HTR-8/SVneo (cell line): ENCODE measurements around the gene SPAG6.
"Not testable (repeated sequence)": the region's sequence is repeated elsewhere in the genome, so short reads cannot be mapped to it uniquely, and the experiment has no call there.

Experiments
- DNase-seq: peaks from one replicate; pipeline ENCODE4 v3.0.0; 2011; ENCODE audit warnings: low spot score, mixed read lengths; ENCODE audit not compliant: insufficient read length
- FAIRE-seq: peaks from 2 replicates; lab custom pipeline; 2011; peaks lifted over from hg19 to GRCh38; lab: Jason Lieb, UNC

The SPAG6 gene

DNA sequence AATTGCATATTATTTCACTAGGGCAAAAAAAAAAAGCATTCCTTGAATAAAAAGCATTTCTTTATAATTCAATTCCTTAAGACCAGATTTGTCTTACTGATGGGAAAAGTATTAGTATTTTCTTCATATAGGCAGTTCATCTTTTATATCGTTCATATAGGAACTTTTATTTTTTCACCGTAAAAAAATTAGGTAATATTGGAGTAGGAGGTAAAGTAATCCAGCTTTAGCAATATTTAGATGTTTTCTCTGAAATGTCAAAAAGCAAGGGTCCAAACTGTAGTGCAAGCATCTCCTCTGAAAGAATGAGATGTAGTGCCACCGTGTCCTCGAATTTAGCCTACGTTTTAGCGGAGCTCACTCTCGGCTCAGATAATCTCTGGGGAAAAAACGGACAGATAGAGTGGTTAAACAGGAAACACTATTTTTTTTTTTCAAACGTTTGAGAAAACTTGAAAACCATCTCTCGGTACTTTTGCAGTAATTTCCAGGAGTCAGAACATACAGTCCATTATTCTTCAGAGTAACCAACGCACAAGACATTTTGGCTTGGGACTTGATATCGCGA, 5.5 kb upstream of the SPAG6 start:
- DNase-seq (no peak), FAIRE-seq (no peak)

DNA sequence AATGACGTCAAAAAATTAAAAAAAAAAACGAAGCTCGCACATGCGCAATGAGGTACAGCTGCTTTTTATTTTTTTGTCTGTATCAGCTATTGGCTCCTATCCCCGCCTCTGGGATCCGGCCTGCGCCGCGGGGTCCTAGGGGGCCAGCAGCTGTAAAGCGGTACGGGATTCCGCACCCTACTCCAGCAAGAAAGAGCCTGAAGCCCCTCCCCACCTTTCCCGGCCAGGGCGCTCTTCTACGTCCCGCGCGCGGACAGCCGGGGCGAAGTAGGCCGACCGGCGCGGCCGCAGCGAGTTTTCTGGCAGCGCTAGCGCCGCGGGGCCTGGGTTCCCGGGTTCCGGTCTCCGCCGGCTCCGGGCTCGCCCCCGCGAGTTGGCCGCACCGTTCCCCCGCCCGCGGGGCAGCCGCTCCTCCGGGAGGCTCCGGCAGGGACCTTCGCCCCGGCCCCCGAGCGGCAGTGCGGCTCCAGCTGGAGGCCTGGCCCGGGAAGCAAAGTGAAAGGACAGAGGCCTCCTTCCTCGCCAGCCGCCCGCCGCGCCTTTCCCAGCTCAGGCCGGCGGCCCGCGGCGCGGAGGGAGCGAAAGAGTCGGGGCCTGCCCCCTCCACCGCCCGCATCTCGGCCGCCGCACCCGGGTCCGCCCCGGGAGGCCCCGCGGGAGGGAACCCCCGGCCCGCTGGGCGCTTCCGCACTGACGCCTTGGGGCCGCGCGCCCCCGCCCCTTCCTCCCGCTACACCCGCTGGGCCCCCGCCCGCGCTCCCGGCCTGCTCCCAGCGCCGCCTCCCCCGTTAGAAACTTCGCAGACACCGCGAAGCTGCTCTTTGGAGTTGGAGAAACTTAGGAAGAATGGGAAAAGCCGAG, 4.7 kb upstream of the SPAG6 start:
- DNase-seq = peak; percentile 64
- FAIRE-seq = no peak

DNA sequence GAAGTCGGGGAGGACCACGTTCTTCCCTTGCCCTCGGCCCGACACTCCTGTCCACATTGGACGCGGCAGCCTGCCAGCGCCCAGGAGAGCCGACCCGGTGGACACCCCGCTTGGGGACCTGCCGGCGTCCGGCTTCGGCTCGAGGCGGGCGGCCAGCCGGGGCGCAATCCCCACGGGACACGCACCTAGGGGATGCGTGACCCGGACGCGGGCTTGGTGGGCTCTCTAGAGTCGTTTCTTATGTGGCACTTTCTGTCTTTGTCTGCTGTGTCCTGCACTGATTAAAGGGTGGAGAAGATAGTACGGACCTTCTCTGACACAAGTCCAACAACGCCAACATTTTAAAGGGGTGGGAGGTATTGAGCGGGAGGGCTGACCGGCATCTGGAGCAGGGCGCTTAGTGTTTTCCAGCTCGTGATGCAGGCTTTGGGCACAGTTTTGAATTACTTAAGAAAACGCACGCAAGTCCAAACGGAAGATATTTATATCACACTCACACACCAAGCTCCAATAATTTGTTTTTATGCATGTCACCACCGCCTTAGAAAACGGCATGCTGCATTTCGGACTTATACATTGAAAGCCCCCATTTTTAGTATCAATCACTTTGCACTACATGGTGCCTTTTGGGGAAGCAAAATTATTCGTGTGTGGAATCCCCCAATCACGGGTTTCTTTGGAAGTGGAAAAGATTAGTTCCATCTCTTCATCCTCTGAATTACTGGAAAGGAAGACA, 3.9 kb upstream of the SPAG6 start:
- FAIRE-seq (no peak), DNase-seq (no peak)

DNA sequence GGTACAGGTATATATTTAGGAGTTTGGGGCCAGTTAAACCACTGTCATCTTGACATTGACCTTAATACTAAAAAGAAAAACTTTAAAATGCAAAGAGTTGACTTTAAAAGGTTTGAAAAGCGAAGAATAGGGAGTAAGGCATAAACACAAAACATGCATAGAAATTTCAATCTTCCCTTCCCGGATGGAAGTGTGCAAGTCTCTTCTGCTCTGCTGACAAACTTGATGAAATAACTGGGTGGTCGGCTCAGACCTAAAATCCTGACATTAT, 3.4 kb upstream of the SPAG6 start:
- DNase-seq (no peak), FAIRE-seq (no peak)

DNA sequence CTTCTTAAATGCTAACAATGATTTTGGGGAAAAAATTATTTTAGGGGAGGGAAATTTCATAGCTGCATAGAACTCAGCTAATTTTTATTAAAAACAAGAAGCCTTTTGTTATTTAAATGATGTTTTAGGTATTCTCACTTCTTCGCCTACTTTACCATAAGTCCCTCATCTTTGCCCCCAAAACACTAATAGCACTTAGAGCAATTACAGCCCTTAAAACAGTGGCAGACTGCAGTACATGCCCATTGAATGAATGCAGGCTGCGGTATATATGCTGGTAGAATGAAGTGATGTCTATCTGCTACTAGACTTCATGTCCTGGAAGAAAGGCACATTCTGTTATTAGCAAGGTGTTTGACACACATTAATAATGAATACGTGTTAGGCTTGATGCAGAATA, 2.9 kb upstream of the SPAG6 start:
- no peak for DNase-seq
- no peak for FAIRE-seq

DNA sequence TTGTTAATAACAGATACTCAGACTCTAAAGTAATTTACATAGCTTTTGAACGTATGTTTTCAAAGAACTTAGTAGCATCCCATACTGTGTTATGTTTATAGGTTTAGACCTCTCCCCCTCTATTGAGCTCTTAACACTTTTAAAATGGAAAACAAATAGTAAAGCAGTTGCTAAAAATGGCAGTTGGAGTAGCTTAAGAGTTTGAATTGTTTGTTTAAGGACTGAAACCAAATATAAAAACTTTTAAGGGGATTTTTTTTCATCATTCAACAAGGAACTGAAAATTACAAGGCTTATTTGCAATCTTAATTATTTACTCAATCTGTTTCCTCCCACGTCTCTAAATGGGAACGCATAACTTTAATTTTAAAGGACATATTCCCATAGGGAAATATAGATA, 1.6 kb upstream of the SPAG6 start:
- FAIRE-seq (no peak), DNase-seq (no peak)

DNA sequence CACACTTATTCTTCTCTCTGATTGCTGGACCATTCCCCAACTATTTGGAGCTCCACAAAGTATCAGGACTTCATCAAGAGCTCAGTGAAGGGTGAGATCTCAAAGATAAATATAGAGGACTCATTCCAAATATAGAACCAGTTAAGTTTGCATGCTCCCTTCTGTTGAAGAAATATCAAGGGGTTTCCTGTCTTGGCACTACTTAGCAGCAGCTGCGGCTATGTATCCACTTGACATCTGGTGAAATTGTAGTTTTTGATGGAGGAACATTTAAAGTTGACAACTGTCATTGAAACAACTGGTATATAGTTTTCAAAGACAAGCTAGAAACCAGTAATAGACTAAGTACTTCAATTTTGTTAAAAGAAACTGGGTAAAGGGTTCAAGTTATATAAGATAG, 1.0 kb upstream of the SPAG6 start:
- no peak for FAIRE-seq
- DNase-seq = no peak

DNA sequence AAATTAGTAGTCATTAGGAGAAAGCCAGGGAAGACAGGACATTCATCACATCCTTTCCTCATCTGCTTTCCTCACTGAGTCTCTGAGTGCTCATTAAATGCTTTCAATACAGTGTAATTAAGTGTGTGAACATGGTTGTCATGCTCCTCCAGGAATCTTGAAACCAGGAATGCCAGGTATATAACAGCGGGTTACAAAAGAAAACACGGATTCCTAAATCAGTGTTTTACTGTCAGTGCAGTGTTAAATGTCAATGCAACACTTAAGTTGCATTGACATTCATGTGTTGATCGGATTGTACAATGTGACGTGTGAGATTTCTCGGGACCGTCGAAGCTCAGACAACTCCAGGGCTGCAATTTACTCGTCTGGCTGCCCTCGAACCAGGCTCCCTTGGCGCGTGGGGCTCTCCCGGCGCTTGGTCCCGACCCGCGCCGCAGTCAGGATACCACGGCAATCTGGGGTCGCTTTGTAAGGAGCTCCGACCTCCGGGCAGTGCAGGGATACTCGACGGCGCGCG, 455 bp upstream of the SPAG6 start:
- DNase-seq (no peak), FAIRE-seq (no peak)

DNA sequence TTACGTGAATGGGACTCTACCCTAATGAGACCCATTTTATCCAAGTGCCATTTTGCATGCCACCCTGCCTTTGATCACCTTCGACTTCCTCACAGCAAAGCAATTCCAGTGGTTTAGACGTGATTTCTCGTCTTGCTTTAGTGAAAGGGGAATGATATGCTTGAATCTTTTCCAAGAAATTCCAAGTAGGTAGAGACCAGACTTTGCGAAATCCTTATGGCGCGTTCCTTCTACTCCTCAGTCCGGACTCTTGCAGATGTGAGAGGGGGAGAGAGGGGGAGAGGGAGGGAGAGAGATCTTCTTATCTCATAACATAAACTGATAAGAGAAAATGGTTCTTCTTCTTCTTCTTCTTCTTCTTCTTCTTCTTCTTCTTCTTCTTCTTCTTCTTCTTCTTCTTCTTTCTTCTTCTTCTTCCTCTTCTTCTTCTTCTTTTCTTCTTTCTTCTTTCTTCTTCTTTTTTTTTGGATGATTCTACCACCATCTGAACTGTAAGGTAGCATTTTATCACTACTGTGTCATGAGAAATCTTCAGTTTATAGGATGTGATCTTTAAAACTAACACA, 883 bp downstream of the SPAG6 start:
- no peak for DNase-seq
- no peak for FAIRE-seq

DNA sequence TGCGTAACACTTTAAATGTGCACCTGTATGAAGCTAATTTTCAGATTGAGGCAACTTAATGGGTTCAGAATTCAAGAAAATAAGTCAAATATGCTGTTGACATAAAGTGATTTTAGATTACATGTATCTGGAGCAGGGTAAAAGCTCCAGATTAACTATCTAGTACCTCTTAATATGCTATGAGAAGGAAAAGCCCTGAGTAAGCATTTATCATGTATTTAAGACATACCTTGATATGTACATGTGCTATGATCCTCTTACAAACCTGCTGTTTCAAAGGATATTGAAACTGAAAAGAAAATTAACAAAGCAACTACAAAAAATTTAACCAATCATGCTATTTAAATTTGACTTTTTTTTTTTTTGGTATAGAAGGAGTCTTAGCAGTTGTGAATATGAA, 4.5 kb downstream of the SPAG6 start:
- no peak for FAIRE-seq

DNA sequence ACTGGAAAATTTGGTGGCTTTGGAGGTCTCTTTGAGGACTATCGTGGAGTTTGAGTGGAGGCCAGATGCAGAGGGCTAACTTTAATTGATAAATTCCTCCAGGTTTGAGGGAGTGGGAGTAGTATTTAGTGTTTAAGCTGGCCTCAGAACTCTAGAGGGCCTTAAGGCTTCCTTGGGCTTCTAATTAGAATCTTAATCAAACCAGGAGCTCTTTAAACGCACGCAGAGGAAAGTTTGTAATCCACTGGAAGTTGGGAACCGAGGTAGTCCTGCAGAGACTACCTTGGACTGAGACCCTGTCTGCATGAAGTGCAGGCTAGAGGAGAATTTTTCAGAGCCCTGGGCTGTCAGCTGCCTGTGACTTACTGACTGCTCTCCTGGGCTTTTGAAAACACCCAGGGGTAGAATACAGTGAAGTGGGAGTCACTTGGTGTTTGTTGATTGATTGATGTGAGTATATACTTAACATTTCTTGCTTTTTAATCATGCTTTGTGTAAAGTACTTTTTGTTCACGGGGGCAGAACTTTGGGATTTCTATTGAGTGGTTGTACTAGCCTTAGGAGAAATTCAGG, 5.9 kb downstream of the SPAG6 start:
- DNase-seq (no peak), FAIRE-seq (no peak)

More for the DNA sequence above, 4.5 kb downstream of the SPAG6 start:
- no peak for DNase-seq

DNA sequence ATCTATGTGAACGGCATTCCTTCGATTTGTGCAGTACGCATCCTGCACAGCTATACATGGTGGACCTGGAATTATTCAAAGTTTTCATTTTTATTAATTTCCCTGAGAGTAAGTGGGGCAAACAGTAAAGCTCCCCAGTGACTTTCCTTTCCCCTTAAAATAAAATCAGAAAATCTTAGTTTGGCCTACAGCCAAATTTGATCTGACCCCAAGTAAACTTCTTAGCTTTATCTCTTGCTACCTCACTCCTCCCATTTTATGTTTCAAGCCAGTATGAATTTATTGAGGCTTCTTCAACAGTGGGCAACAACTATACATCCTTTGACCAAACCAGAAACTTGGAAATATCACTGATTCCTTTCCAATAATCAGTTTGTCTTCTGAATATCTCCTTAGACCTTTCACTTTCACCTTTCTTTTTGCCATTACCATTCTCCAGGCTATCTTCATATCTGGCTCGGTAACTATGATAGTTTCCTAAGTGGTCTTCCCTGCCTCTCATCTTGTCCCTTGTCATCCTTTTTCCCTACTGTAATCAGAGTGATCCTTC, 11.1 kb downstream of the SPAG6 start:
- no peak for FAIRE-seq

DNA sequence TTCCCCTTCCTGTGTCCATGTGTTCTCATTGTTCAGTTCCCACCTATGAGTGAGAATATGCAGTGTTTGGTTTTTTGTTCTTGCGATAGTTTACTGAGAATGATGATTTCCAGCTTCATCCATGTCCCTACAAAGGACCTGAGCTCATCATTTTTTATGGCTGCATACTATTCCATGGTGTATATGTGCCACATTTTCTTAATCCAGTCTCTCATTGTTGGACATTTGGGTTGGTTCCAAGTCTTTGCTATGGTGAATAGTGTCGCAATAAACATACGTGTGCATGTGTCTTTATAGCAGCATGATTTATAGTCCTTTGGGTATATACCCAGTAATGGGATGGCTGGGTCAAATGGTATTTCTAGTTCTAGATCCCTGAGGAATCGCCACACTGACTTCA, 12.5 kb downstream of the SPAG6 start:
- DNase-seq, FAIRE-seq: not testable (repeated sequence)

More for the DNA sequence above, 11.1 kb downstream of the SPAG6 start:
- DNase-seq = no peak

DNA sequence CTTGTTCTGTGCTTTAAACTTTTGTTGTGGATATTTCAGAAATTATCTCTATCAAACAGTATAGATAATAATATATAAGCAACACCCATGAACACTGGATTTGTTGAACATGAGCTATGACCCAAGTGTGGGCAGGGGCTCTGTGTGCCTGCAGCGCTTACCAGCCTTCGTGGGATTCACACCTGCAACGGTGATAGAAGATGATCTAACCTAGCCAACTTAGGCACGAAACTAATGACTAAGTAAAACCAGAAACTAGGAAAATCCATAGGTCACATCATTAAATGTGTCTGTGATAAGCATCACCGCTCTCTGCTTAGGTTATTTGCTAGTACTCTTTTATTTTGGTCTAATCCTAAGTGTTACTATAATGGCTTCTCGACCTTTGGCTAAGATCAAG, 18.0 kb downstream of the SPAG6 start:
- FAIRE-seq (no peak), DNase-seq (no peak)

DNA sequence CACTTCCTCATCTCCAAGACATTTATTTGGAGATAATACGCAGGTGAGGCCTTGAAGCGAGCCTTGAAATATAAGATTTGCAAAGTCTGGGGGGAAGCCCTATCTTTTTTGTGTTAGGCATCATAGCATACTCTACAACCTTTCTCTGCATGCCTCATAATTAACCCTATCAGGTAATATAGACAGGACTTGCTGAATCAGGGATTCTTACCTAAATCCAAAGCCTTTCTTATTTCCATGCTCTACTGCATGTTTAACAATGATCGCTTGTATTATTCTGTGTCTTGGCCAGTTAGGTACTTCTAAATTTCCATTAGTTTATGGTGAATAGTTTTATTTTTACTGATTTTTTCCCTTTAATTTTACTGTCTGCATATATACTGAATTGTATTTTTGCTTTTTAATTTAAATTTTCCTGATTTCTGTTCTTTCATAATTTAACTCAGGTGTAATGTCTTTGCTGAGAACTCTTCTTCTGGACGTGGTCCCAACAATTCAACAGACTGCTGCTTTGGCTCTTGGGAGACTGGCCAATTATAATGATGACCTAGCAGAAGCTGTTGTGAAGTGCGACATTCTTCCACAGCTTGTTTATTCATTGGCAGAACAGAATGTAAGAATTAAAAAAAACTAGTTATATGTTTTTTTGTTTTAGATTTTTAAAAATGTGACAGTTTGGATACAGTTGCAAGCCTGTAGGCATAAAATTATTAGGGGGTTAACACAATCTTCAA, 19.3 kb downstream of the SPAG6 start:
- FAIRE-seq = no peak
- DNase-seq = no peak

DNA sequence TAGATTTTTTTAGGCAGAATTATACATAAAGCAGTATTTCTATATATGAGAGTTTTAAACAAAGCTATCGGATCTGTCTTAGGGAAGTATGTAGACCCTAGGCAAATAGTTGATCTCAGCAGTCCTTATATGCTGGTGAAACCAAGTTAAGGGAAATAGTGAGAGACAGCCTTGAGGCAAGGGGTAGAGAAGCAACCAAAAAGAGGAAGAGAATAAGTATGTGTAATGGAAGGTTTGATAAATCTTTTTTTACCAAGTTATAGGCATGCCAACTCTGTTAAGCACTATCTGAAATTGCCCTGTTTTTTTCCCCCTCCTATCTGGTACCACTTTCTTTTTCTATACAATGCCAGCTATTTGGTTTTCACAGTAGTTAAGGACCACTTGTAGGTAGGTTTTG, 19.9 kb downstream of the SPAG6 start:
- DNase-seq (no peak), FAIRE-seq (no peak)

DNA sequence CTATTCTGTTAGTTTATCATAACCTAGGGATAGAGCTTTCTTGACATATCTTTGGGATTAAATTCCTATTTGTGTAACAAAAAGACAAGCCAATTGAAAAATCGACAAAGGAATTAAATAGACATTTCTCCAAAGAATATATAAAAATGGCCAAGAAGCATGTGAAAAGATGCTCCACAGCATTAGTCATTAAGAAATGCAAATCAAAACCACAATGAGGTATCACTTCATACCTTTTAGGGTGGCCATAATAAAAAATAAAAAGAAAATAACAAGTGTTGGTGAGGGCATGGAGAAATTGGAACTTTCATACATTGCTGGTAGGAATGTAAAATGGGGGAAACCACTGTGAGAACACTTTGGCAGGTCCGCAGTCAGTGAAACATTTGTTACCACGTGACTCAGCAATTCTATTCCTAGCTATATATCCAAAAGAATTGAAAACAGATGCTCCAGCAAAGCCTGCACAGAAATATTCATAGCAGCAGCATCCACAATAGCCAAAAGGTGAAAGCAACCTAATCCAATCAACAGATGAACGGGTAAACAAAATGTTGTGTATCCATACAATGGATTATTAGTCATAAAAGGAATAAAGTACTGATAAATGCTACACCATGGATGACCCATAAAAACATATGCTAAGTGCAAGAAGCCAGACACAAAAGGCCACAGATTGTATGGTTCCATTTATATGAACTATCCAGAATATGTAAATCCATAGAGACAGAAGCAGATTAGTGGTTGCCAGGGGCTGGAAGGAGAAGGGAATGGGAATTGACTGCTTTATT, 20.5 kb downstream of the SPAG6 start:
- FAIRE-seq = no peak
- DNase-seq = no peak

DNA sequence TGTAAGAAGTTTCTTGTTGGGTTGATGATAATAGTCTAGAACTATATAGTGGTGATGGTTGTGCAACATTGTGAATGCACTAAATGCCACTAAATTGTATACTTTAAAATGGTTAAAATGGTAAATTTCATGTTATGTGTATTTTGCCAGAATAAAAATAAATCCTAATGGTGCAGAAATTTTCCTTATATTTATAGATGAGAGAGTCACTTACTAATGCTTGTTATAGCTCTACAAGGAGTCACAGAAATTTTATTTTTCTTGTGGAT, 21.1 kb downstream of the SPAG6 start:
- FAIRE-seq (no peak), DNase-seq (no peak)

DNA sequence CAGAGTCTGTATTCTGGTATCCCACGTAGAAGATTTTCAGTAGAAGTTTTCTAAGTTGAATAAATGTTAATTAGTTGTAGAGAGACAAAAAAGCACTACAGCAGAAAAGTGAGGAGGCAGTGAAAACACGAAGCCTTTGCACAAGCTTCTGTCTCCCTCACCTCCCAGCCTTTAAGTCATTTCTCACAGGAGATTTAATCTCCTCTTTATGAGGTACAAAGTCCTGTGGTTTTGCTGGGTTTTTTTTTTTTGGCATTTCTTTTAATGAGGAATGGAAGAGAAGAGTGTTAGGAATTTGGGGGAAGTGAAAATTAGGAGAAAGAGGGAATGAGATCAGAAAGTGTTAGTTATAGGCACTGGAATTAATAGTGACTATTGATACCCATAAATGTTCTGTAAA, 21.5 kb downstream of the SPAG6 start:
- FAIRE-seq = no peak

More for the DNA sequence above, 21.5 kb downstream of the SPAG6 start:
- no peak for DNase-seq
